HEK293T (cell line): Measurements from ENCODE around the gene KNSTRN.

Experiments used
- CTCF ChIA-PET: fragments of 350-600 bp; formaldehyde crosslinking; extraction: SDS; loops from one replicate; lab custom pipeline; 2021; ENCODE audit warnings: antibody characterized with exemption, inconsistent platforms; lab: Yijun Ruan, JAX
- POLR2A ChIA-PET: fragments of 350-600 bp; formaldehyde crosslinking; extraction: SDS; loops from one replicate; lab custom pipeline; 2020; ENCODE audit warnings: antibody characterized with exemption, inconsistent platforms; lab: Yijun Ruan, JAX
- DNase-seq: peaks from one replicate; pipeline ENCODE4 v3.0.0; 2012; ENCODE audit warnings: mixed read lengths; ENCODE audit errors: extremely low spot score
- ARNT ChIP-seq: fragments of 450-650 bp; IDR thresholded peaks from 2 replicates; pipeline ENCODE4 v1.6.1; 2017; ENCODE audit warnings: mild to moderate bottlenecking
- BHLHE40 ChIP-seq: fragments of 450-650 bp; IDR thresholded peaks from 2 replicates; pipeline ENCODE4 v1.6.1; 2016; ENCODE audit warnings: mild to moderate bottlenecking, moderate library complexity, borderline replicate concordance
- CTBP1 ChIP-seq: fragments of 450-650 bp; IDR thresholded peaks from 2 replicates; pipeline ENCODE4 v1.6.1; 2016; ENCODE audit warnings: borderline replicate concordance
- ELF4 ChIP-seq: fragments of 450-650 bp; IDR thresholded peaks from 2 replicates; pipeline ENCODE4 v1.6.1; 2017; ENCODE audit warnings: antibody characterized with exemption
- FOXA1 ChIP-seq: fragments of 450-650 bp; IDR thresholded peaks from 2 replicates; pipeline ENCODE4 v1.6.1; 2016; ENCODE audit warnings: mild to moderate bottlenecking
- FOXK2 ChIP-seq: fragments of 450-650 bp; IDR thresholded peaks from 2 replicates; pipeline ENCODE4 v1.6.1; 2016; ENCODE audit warnings: mild to moderate bottlenecking
- FOXM1 ChIP-seq: fragments of 450-650 bp; IDR thresholded peaks from 2 replicates; pipeline ENCODE4 v1.6.1; 2017; ENCODE audit warnings: mild to moderate bottlenecking, borderline replicate concordance
- HDGF ChIP-seq: fragments of 450-650 bp; IDR thresholded peaks from 2 replicates; pipeline ENCODE4 v1.6.1; 2017; ENCODE audit warnings: antibody characterized with exemption, borderline replicate concordance
- L3MBTL2 ChIP-seq: fragments of 450-650 bp; conservative IDR thresholded peaks from 2 replicates; pipeline ENCODE4 v1.6.1; 2016; ENCODE audit warnings: mild to moderate bottlenecking
- LEF1 ChIP-seq: fragments of 450-650 bp; IDR thresholded peaks from 2 replicates; pipeline ENCODE4 v1.6.1; 2017; ENCODE audit warnings: mild to moderate bottlenecking, borderline replicate concordance
- NFRKB ChIP-seq: fragments of 450-650 bp; IDR thresholded peaks from 2 replicates; pipeline ENCODE4 v1.6.1; 2016; ENCODE audit warnings: mild to moderate bottlenecking, moderate library complexity
- PKNOX1 ChIP-seq: fragments of 450-650 bp; IDR thresholded peaks from 2 replicates; pipeline ENCODE4 v1.6.1; 2016
- SP1 ChIP-seq: fragments of 450-650 bp; IDR thresholded peaks from 2 replicates; pipeline ENCODE4 v1.6.1; 2017
- SUZ12 ChIP-seq: fragments of 450-650 bp; IDR thresholded peaks from 2 replicates; pipeline ENCODE4 v1.6.1; 2016; ENCODE audit warnings: mild to moderate bottlenecking
- TARDBP ChIP-seq: fragments of 450-650 bp; IDR thresholded peaks from 2 replicates; pipeline ENCODE4 v1.6.1; 2016
- ZNF384 ChIP-seq: fragments of 450-650 bp; IDR thresholded peaks from 2 replicates; pipeline ENCODE4 v1.6.1; 2016

KNSTRN gene

GRCh38 chr15:40337597-40337996 lies 44.9 kb upstream of the KNSTRN start:
- no peak for DNase-seq
- no peak for TF ChIP-seq ELF4
- no peak for TF ChIP-seq SP1
- TF ChIP-seq TARDBP = no peak
- POLR2A ChIA-PET = interaction anchor here (2.0 to 4.5 kb wide), 2 partner anchors 11 to 15 kb away, joined by 6 to 29 read pairs; partner anchors contain the start of gene INAFM2
- CTCF ChIA-PET = interaction anchor here (0.5 to 4.3 kb wide), 16 partner anchors 11 to 849 kb away, joined by 3 to 37 read pairs (median 4); partner anchors contain the start of genes INAFM2 and IVD

- CTCF ChIA-PET = interaction anchor here (0.6 to 4.3 kb wide), 11 partner anchors 11 to 848 kb away, joined by 3 to 37 read pairs (median 4); partner anchors contain the start of genes INAFM2 and IVD
- POLR2A ChIA-PET = interaction anchor here (2.0 to 4.5 kb wide), 2 partner anchors 11 to 15 kb away, joined by 6 to 29 read pairs; partner anchors contain the start of gene INAFM2
- peak; percentile 80 for DNase-seq
- TF ChIP-seq ARNT (no peak), L3MBTL2 (no peak), FOXK2 (no peak), ZNF384 (no peak), LEF1 (no peak), TARDBP (no peak), CTBP1 (no peak), BHLHE40 (no peak), PKNOX1 (no peak), NFRKB (no peak), FOXA1 (no peak), FOXM1 (no peak), HDGF (no peak)
These were observed 44.4 kb upstream of the KNSTRN start for GRCh38 chr15:40338041-40338657.

- TF ChIP-seq LEF1 (no peak), ZNF384 (no peak), FOXA1 (no peak), ARNT (no peak), BHLHE40 (no peak), NFRKB (no peak), TARDBP (no peak), FOXM1 (no peak), CTBP1 (no peak), PKNOX1 (no peak), SP1 (no peak), SUZ12 (no peak), ELF4 (no peak)
- ChIA-PET CTCF (interaction anchor here (1.1 to 4.3 kb wide), 4 partner anchors 12 to 60 kb away, joined by 3 to 37 read pairs (median 14); partner anchors contain the start of gene INAFM2), POLR2A (interaction anchor here (1.1 to 2.0 kb wide), 3 partner anchors 16 to 101 kb away, joined by 3 to 6 read pairs (median 6); partner anchors contain the start of genes BAHD1 and INAFM2)
- no peak for DNase-seq
These were observed 43.5 kb upstream of the KNSTRN start for GRCh38 chr15:40338921-40339620.

- no peak for DNase-seq
- ChIA-PET CTCF (interaction anchor here (1.0 to 1.4 kb wide), 5 partner anchors 17 to 82 kb away, joined by 3 to 6 read pairs (median 3); partner anchors contain the start of gene IVD), POLR2A (interaction anchor here (1.1 to 1.6 kb wide), 4 partner anchors 11 to 555 kb away, joined by 3 to 6 read pairs (median 4); partner anchors contain the start of genes BAHD1 and VPS18)
- TF ChIP-seq LEF1 (no peak), BHLHE40 (no peak), FOXK2 (no peak), ZNF384 (no peak), CTBP1 (no peak), ARNT (no peak), FOXA1 (no peak), PKNOX1 (no peak)
These were observed 42.9 kb upstream of the KNSTRN start for GRCh38 chr15:40339621-40339945.

- TF ChIP-seq TARDBP (no peak), ARNT (no peak), PKNOX1 (no peak), FOXM1 (no peak), CTBP1 (no peak), ZNF384 (no peak), FOXK2 (no peak), SP1 (no peak), FOXA1 (no peak), L3MBTL2 (no peak), BHLHE40 (no peak), HDGF (no peak), NFRKB (no peak), ELF4 (no peak), SUZ12 (no peak)
- ChIA-PET CTCF (interaction anchor here (0.6 to 1.6 kb wide), 7 partner anchors 17 to 283 kb away, joined by 3 to 6 read pairs (median 3); partner anchors contain the start of gene IVD), POLR2A (interaction anchor here (0.7 to 1.6 kb wide), 8 partner anchors 12 to 554 kb away, joined by 3 to 6 read pairs (median 3); partner anchors contain the start of genes BAHD1, DISP2, INAFM2 and VPS18)
- no peak for DNase-seq
These were observed 42.3 kb upstream of the KNSTRN start for GRCh38 chr15:40340038-40340739.
